PC-3 (cell line): Measurements from ENCODE around the gene RC3H1. TPM values are rescaled to one million over a fixed set of nuclear protein-coding genes. Genes with fewer than 3 reads are reported as not detected.

Source experiments
- ATAC-seq: fragments of 200-7000 bp; cut with Tn5 transposase; 2 replicates; pipeline ENCODE4 v1.9.1; 2020; ENCODE audit warnings: mild to moderate bottlenecking, moderate library complexity
- BruUV-seq: library from RNA; stranded (reverse); fragments of 400-500 nt; replicated peaks from 2 replicates; lab custom pipeline; 2021; lab: Mats Ljungman, UMichigan
- CTCF ChIA-PET: fragments of 300-600 bp; sonication (Branson Sonifier 250); formaldehyde crosslinking; loops from one replicate; lab custom pipeline; 2022; ENCODE audit warnings: antibody characterized with exemption; lab: Charles Lee
- POLR2A ChIA-PET: fragments of 300-600 bp; sonication (Branson Sonifier 250); formaldehyde crosslinking; loops from one replicate; lab custom pipeline; 2022; ENCODE audit warnings: antibody characterized with exemption; ENCODE audit not compliant: unreplicated experiment; lab: Charles Lee
- DNase-seq: peaks from one replicate; pipeline ENCODE4 v3.0.0-alpha.2; 2015
- H2AFZ ChIP-seq: fragments of 300-600 bp; sonication (generic); 2 replicates; pipeline ENCODE4 v1.6.0; 2016; ENCODE audit warnings: antibody characterized with exemption, low read length
- H3F3A ChIP-seq: fragments of 300-600 bp; sonication (generic); one replicate; pipeline ENCODE4 v1.6.0; 2017; ENCODE audit warnings: antibody characterized with exemption, low read length, control low read depth, mild to moderate bottlenecking; ENCODE audit not compliant: unreplicated experiment
- H3K27ac ChIP-seq: fragments of 300-600 bp; sonication (generic); 2 replicates; pipeline ENCODE4 v1.5.1; 2016; ENCODE audit warnings: mild to moderate bottlenecking, low read length
- H3K27me3 ChIP-seq: fragments of 300-600 bp; sonication (generic); 2 replicates; pipeline ENCODE4 v1.6.1; 2016; ENCODE audit warnings: low read length, mixed read lengths
- H3K36me3 ChIP-seq: fragments of 300-600 bp; sonication (generic); 2 replicates; pipeline ENCODE4 v1.6.1; 2016; ENCODE audit warnings: low read depth, mixed run types, low read length, mixed read lengths
- H3K4me1 ChIP-seq: fragments of 300-600 bp; sonication (generic); 2 replicates; pipeline ENCODE4 v1.5.1; 2016; ENCODE audit warnings: low read length; ENCODE audit not compliant: insufficient read depth
- H3K4me2 ChIP-seq: fragments of 300-600 bp; sonication (generic); 2 replicates; pipeline ENCODE4 v1.6.0; 2016; ENCODE audit warnings: low read length
- H3K4me3 ChIP-seq: fragments of 300-600 bp; sonication (generic); 2 replicates; pipeline ENCODE4 v1.5.1; 2016; ENCODE audit warnings: mild to moderate bottlenecking, low read length, mixed read lengths
- H3K79me2 ChIP-seq: fragments of 300-600 bp; sonication (generic); 2 replicates; pipeline ENCODE4 v1.6.1; 2017; ENCODE audit warnings: low read length, mixed read lengths
- H3K9ac ChIP-seq: fragments of 300-600 bp; sonication (generic); 2 replicates; pipeline ENCODE4 v1.6.0; 2016; ENCODE audit warnings: mild to moderate bottlenecking, low read length
- H3K9me2 ChIP-seq: fragments of 300-600 bp; sonication (generic); replicated peaks from 2 replicates; pipeline ENCODE4 v1.6.1; 2016; ENCODE audit warnings: mixed run types, low read length, mixed read lengths
- H3K9me3 ChIP-seq: fragments of 300-600 bp; sonication (generic); 2 replicates; pipeline ENCODE4 v1.6.1; 2016; ENCODE audit warnings: low read length, mixed read lengths
- H4K20me1 ChIP-seq: fragments of 300-600 bp; sonication (generic); 2 replicates; pipeline ENCODE4 v1.6.1; 2016; ENCODE audit warnings: low read length, mixed read lengths
- CTCF ChIP-seq: fragments of 300-600 bp; sonication (generic); conservative IDR thresholded peaks from 2 replicates; pipeline ENCODE4 v1.5.1; 2017; ENCODE audit warnings: antibody characterized with exemption, low read depth, mild to moderate bottlenecking, low read length
- EZH2 ChIP-seq: fragments of 300-600 bp; sonication (generic); IDR thresholded peaks from one replicate; pipeline ENCODE4 v1.6.1; 2017; ENCODE audit warnings: antibody characterized with exemption, mild to moderate bottlenecking, low read length; ENCODE audit not compliant: unreplicated experiment
- EZH2phosphoT487 ChIP-seq: fragments of 300-600 bp; sonication (generic); IDR thresholded peaks from 2 replicates; pipeline ENCODE4 v1.6.1; 2018; ENCODE audit warnings: mild to moderate bottlenecking, antibody characterized with exemption, low read length, borderline replicate concordance
- intact Hi-C: fragments of 100-400 bp; cut with micrococcal nuclease; formaldehyde crosslinking; loops from 2 replicates; pipeline ENCODE4 v1.9.0; 2023
- total RNA-seq: library from RNA; depleted of rRNA; stranded (reverse); fragments of >200 nt; gene quantifications from 2 replicates; pipeline ENCODE4 v1.2.3, GENCODE V29; 2014

Gene RC3H1
- total RNA-seq, 1 experiment from 2014 or later: 7.5 TPM

DNA sequence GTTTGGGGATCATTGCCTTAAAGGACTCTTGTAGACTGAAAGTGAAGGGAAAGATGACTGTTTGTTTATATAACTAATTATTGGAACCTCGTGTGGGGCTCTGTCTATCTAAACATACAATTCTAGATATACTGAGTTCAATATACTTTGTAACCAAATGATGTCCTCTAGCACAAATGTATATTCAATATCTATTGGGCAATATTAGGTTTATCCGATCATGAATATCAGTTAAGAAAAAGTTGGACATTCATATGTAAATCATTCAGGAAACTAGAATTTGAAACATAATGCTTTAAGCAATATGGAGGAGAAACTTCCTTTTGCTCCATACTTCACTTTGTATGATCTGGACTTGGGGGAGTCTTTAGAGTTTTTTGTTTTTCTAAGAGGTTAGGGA lies 8.9 kb upstream of the RC3H1 start:
- POLR2A ChIA-PET: no interaction called here
- CTCF ChIA-PET: interaction anchor here (0.6 kb wide), 1 partner anchor 16 kb away, joined by 4 read pairs; no protein-coding TSS in a partner anchor
- ATAC-seq: no peak

GRCh38 chr1:174028495-174028894 lies 6.3 kb upstream of the RC3H1 start:
- Histone ChIP-seq H3K27me3 (no peaks in the 10 kb centered on the region), H3K27ac (no peak overlapping the region), H3K4me3 (no peak overlapping the region), H3K9ac (no peak overlapping the region), H3K9me2 (no peaks in the 10 kb centered on the region), H3K4me2 (no peak overlapping the region), H4K20me1 (no peaks in the 10 kb centered on the region), H3K36me3 (no peaks in the 10 kb centered on the region), H3F3A (no peaks in the 10 kb centered on the region), H2AFZ (no peak overlapping the region), H3K4me1 (peaks cover 3% of the 10 kb centered on the region; the same call in 1 of the 2 replicates), H3K79me2 (no peaks in the 10 kb centered on the region), H3K9me3 (no peaks in the 10 kb centered on the region)
- ChIA-PET POLR2A (no interaction called here), CTCF (no interaction called here)
- no TSS peak for BruUV-seq
- DNase-seq (no peak), ATAC-seq (no peak)
- TF ChIP-seq EZH2phosphoT487 (no peak), EZH2 (no peak), CTCF (no peak)
- intact Hi-C loops: loop anchor here (10.0 kb wide), 1 partner anchor 46 kb away; no protein-coding TSS in a partner anchor

More for the DNA sequence above, 8.9 kb upstream of the RC3H1 start:
- DNase-seq: no peak
- TF ChIP-seq EZH2: no peak
- no peak for TF ChIP-seq EZH2phosphoT487
- no peak for TF ChIP-seq CTCF
- no peaks in the 10 kb centered on the region for H3K27me3 ChIP-seq
- no peak overlapping the region for H3K27ac ChIP-seq
- H3K9me2 ChIP-seq: no peaks in the 10 kb centered on the region
- no TSS peak for BruUV-seq
- no peaks in the 10 kb centered on the region for H3F3A ChIP-seq
- H3K79me2 ChIP-seq: no peaks in the 10 kb centered on the region
- no peak overlapping the region for H3K9ac ChIP-seq
- H3K36me3 ChIP-seq: no peaks in the 10 kb centered on the region
- no peak overlapping the region for H3K4me3 ChIP-seq
- no peaks in the 10 kb centered on the region for H4K20me1 ChIP-seq
- intact Hi-C loops: no loop called here
- no peaks in the 10 kb centered on the region for H3K9me3 ChIP-seq
- no peak overlapping the region for H3K4me2 ChIP-seq
- no peak overlapping the region for H2AFZ ChIP-seq
- no peaks in the 10 kb centered on the region for H3K4me1 ChIP-seq

DNA sequence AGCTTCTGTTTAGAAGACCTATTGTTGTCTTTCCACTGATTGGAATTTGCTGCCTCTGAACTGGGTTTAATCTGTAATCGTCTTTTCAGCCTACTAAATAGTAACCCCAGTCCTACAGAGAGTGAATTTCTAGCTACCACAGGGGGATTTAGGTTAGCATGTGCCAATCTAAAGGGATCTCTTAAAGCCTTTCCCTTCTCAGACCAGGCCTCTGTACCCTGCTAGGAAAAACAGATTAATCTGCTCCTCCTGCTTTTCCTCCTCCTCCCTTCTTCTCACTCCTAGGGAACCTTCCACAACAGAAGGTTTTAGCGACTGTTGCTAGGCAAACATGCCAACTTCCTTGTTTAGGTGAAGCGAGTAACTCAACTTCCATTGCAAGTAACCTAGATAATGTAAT lies 1.3 kb upstream of the RC3H1 start:
- Histone ChIP-seq H3K9me2 (no peaks in the 10 kb centered on the region), H3K9ac (no peak overlapping the region), H3K4me1 (peaks cover 27% of the 10 kb centered on the region), H3K9me3 (no peaks in the 10 kb centered on the region), H3K4me3 (no peak overlapping the region), H3F3A (no peaks in the 10 kb centered on the region), H4K20me1 (peaks cover 17% of the 10 kb centered on the region), H3K27ac (peak overlapping the region; percentile 31; the same call in 1 of the 2 replicates), H3K36me3 (no peaks in the 10 kb centered on the region), H3K27me3 (no peaks in the 10 kb centered on the region), H3K4me2 (peak overlapping the region; percentile 100; the same call in 1 of the 2 replicates), H2AFZ (peak overlapping the region; percentile 91), H3K79me2 (peaks cover 37% of the 10 kb centered on the region)
- TF ChIP-seq EZH2: no peak
- TF ChIP-seq CTCF: no peak
- TF ChIP-seq EZH2phosphoT487: no peak
- 0 out of 2 replicates have a peak, but pooled peaks have one; percentile 3 for ATAC-seq
- CTCF ChIA-PET: no interaction called here
- intact Hi-C loops: loop anchor here (10.0 kb wide), 1 partner anchor 51 kb away; no protein-coding TSS in a partner anchor
- no TSS peak for BruUV-seq
- POLR2A ChIA-PET: no interaction called here
- peak; percentile 59 for DNase-seq
